Measurements from ENCODE around the gene PNMA8A.
A peak's percentile ranks its signal among the peaks of the same experiment; 100 is the strongest.

PNMA8A gene

GRCh38 chr19:46487178-46487801, 15.9 kb upstream of the PNMA8A start:
- Histone ChIP-seq H3K4me2 (ENCODE audit: low read depth, low read length, poor library complexity, severe bottlenecking) (no peak overlapping the region), H3K27me3 (ENCODE audit: insufficient read depth, low read length, poor library complexity, severe bottlenecking) (no peaks in the 10 kb centered on the region), H3K9me2 (replicated peaks; ENCODE audit: low read depth, low read length) (no peaks in the 10 kb centered on the region), H2AFZ (ENCODE audit: low read length) (0 out of 2 replicates have a peak overlapping the region, but pooled peaks have one; percentile 25), H3K79me2 (ENCODE audit: insufficient read depth, low read length) (no peaks in the 10 kb centered on the region), H3K36me3 (ENCODE audit: insufficient read depth, low read length) (no peaks in the 10 kb centered on the region), H3K9ac (ENCODE audit: low read depth, low read length, poor library complexity, severe bottlenecking) (no peak overlapping the region), H3K4me1 (ENCODE audit: insufficient read depth, low read length, poor library complexity, severe bottlenecking) (no peaks in the 10 kb centered on the region), H3K9me3 (ENCODE audit: insufficient read depth, low read depth, low read length) (no peaks in the 10 kb centered on the region), H3F3A (ENCODE audit: low read depth) (no peaks in the 10 kb centered on the region), H4K20me1 (ENCODE audit: insufficient read depth, low read length, poor library complexity, severe bottlenecking) (no peaks in the 10 kb centered on the region), H3K4me3 (ENCODE audit: low read length, poor library complexity, severe bottlenecking) (no peak overlapping the region)
- TF ChIP-seq CTCF (conservative IDR thresholded peaks at IDR 0.05; ENCODE audit: low read length) (no peak), EZH2phosphoT487 (IDR thresholded peaks at IDR 0.05; ENCODE audit: borderline replicate concordance) (no peak)

- Histone ChIP-seq H3F3A (ENCODE audit: low read depth) (no peaks in the 10 kb centered on the region), H2AFZ (ENCODE audit: low read length) (no peak overlapping the region), H3K9me2 (replicated peaks; ENCODE audit: low read depth, low read length) (no peaks in the 10 kb centered on the region), H3K79me2 (ENCODE audit: insufficient read depth, low read length) (no peaks in the 10 kb centered on the region), H3K36me3 (ENCODE audit: insufficient read depth, low read length) (no peaks in the 10 kb centered on the region), H3K4me1 (ENCODE audit: insufficient read depth, low read length, poor library complexity, severe bottlenecking) (no peaks in the 10 kb centered on the region), H3K9me3 (ENCODE audit: insufficient read depth, low read depth, low read length) (no peaks in the 10 kb centered on the region), H3K27me3 (ENCODE audit: insufficient read depth, low read length, poor library complexity, severe bottlenecking) (no peaks in the 10 kb centered on the region), H3K4me3 (ENCODE audit: low read length, poor library complexity, severe bottlenecking) (no peak overlapping the region), H4K20me1 (ENCODE audit: insufficient read depth, low read length, poor library complexity, severe bottlenecking) (no peaks in the 10 kb centered on the region), H3K4me2 (ENCODE audit: low read depth, low read length, poor library complexity, severe bottlenecking) (no peak overlapping the region), H3K9ac (ENCODE audit: low read depth, low read length, poor library complexity, severe bottlenecking) (no peak overlapping the region)
- no peak for TF ChIP-seq CTCF (conservative IDR thresholded peaks at IDR 0.05; ENCODE audit: low read length)
- no peak for TF ChIP-seq EZH2phosphoT487 (IDR thresholded peaks at IDR 0.05; ENCODE audit: borderline replicate concordance)
Observed at GRCh38 chr19:46486358-46486757, 15.0 kb upstream of the PNMA8A start.

- TF ChIP-seq EZH2phosphoT487 (IDR thresholded peaks at IDR 0.05; ENCODE audit: borderline replicate concordance), result no peak
- TF ChIP-seq CTCF (conservative IDR thresholded peaks at IDR 0.05; ENCODE audit: low read length), result no peak
- Histone ChIP-seq H3K79me2 (ENCODE audit: insufficient read depth, low read length) (no peaks in the 10 kb centered on the region), H3F3A (ENCODE audit: low read depth) (no peaks in the 10 kb centered on the region), H3K36me3 (ENCODE audit: insufficient read depth, low read length) (no peaks in the 10 kb centered on the region), H3K9ac (ENCODE audit: low read depth, low read length, poor library complexity, severe bottlenecking) (no peak overlapping the region), H3K9me2 (replicated peaks; ENCODE audit: low read depth, low read length) (no peaks in the 10 kb centered on the region), H3K27me3 (ENCODE audit: insufficient read depth, low read length, poor library complexity, severe bottlenecking) (no peaks in the 10 kb centered on the region), H4K20me1 (ENCODE audit: insufficient read depth, low read length, poor library complexity, severe bottlenecking) (no peaks in the 10 kb centered on the region), H3K4me3 (ENCODE audit: low read length, poor library complexity, severe bottlenecking) (no peak overlapping the region), H2AFZ (ENCODE audit: low read length) (no peak overlapping the region), H3K4me2 (ENCODE audit: low read depth, low read length, poor library complexity, severe bottlenecking) (no peak overlapping the region), H3K9me3 (ENCODE audit: insufficient read depth, low read depth, low read length) (no peaks in the 10 kb centered on the region), H3K4me1 (ENCODE audit: insufficient read depth, low read length, poor library complexity, severe bottlenecking) (no peaks in the 10 kb centered on the region)
Observed at GRCh38 chr19:46484656-46485055, 13.3 kb upstream of the PNMA8A start.
